ENCODE data around the gene SPINK13. TPM values are rescaled to one million over a fixed set of nuclear protein-coding genes. Genes with fewer than 3 reads are reported as not detected.
"Not testable (repeated sequence)": the region's sequence is repeated elsewhere in the genome, so short reads cannot be mapped to it uniquely, and the experiment has no call there.

SPINK13 gene
- total and polyA plus RNA-seq, 5 experiments from 2014 or later = not detected

GRCh38 chr5:148320011-148320963 is 51.7 kb downstream of the SPINK13 start:
- not testable (repeated sequence) for H3K4me1 Mint-ChIP-seq, H3K27me3 Mint-ChIP-seq, H3K36me3 Mint-ChIP-seq
- POLR2A ChIA-PET = interaction anchor here (0.8 to 1.3 kb wide), 3 partner anchors 61 to 63 kb away, joined by 3 to 4 read pairs (median 3); partner anchors contain the start of gene FBXO38
- peak in 5 of 10 donors; percentile 14 to 59 (median 46) for DNase-seq
- H3K27ac Mint-ChIP-seq = peak overlapping the region in 9 of 10 donors; percentile 62 to 93 (median 84)
- H3K4me3 Mint-ChIP-seq = peak overlapping the region; percentile 73 to 89 (median 84)
- peak; percentile 46 to 53 for ATAC-seq
- peaks cover 0 to 17% (median 1%) of the 10 kb centered on the region in 9 donors for H3K9me3 Mint-ChIP-seq

GRCh38 chr5:148333262-148333849 is 64.8 kb downstream of the SPINK13 start:
- Mint-ChIP-seq H3K9me3 (peaks cover 0 to 30% (median 14%) of the 10 kb centered on the region in 9 donors), H3K4me3 (no peak overlapping the region), H3K27me3 (peaks cover 0 to 10% (median 1%) of the 10 kb centered on the region in 5 donors), H3K36me3 (peaks cover 0 to 20% (median 18%) of the 10 kb centered on the region in 3 donors), H3K4me1 (no peaks in the 10 kb centered on the region), H3K27ac (no peak overlapping the region)
- no peak for ATAC-seq
- POLR2A ChIA-PET = no interaction called here
- no peak for DNase-seq

GRCh38 chr5:148335259-148335658 is 66.7 kb downstream of the SPINK13 start, which contains the start of gene SPINK9:
Gene SPINK9, plus strand, starts transcription at chr5:148335559. Its CDS starts 55 bp downstream, at chr5:148335614.
- peaks cover 0 to 2% (median 1%) of the 10 kb centered on the region in 5 donors for H3K27me3 Mint-ChIP-seq
- DNase-seq (no peak), ATAC-seq (no peak)
- H3K4me3 Mint-ChIP-seq = no peak within 1 kb of the TSS
- POLR2A ChIA-PET = no interaction called here
- peaks cover 0 to 14% (median 11%) of the 10 kb centered on the region in 3 donors for H3K36me3 Mint-ChIP-seq
- no peaks in the 10 kb centered on the region for H3K4me1 Mint-ChIP-seq
- peaks cover 0 to 15% (median 6%) of the 10 kb centered on the region in 9 donors for H3K9me3 Mint-ChIP-seq
- H3K27ac Mint-ChIP-seq = no peak within 1 kb of the TSS

Other genes with a start within 250 kb of the SPINK13 start
- gene SPINK5, start 204.8 kb upstream of the SPINK13 start, total RNA-seq = not detected
- gene SPINK5, start 204.8 kb upstream of the SPINK13 start, polyA plus RNA-seq = not detected
- gene SPINK14, start 100.2 kb upstream of the SPINK13 start, total RNA-seq = not detected
- not detected for gene SPINK14, start 100.2 kb upstream of the SPINK13 start, polyA plus RNA-seq
- gene SPINK6, start 65.8 kb upstream of the SPINK13 start, total RNA-seq = not detected
- gene SPINK6, start 65.8 kb upstream of the SPINK13 start, polyA plus RNA-seq = not detected
- not detected for gene MARCOL, start 30.3 kb upstream of the SPINK13 start, total RNA-seq
- not detected for gene MARCOL, start 30.3 kb upstream of the SPINK13 start, polyA plus RNA-seq
- gene SPINK7, start 43.6 kb downstream of the SPINK13 start, total RNA-seq = not detected
- not detected for gene SPINK7, start 43.6 kb downstream of the SPINK13 start, polyA plus RNA-seq
- not detected for gene SPINK9, start 66.8 kb downstream of the SPINK13 start, total RNA-seq
- gene SPINK9, start 66.8 kb downstream of the SPINK13 start, polyA plus RNA-seq = not detected
- 10 to 100 TPM; 96.7 to 97.0 TPM for gene FBXO38, start 115.2 kb downstream of the SPINK13 start, total RNA-seq
- gene FBXO38, start 115.2 kb downstream of the SPINK13 start, polyA plus RNA-seq = 10 to 100 TPM; 15.5 to 17.6 (median 16.0) TPM